Uterus (tissue), 2 donors: ENCODE results near the gene EPX.

Experiments used
- POLR2A ChIP-seq, 2 donors: fragments of 450-650 bp; IDR thresholded peaks; one replicate each; pipeline ENCODE4 v1.6.1; 2016; ENCODE audit warnings: antibody characterized with exemption in 2 of 2, mild to moderate bottlenecking in 1 of 2, moderate library complexity in 1 of 2
- TF ChIP-seq, protein P1 (sequence below), 4 experiments: fragments of 200-600 bp in 2 of 4; fragments of 450-650 bp in 2 of 4; sonication (generic) in 2 of 4; IDR thresholded peaks; one replicate each; pipeline ENCODE4 v1.5.1; 2016 to 2019; ENCODE audit warnings: antibody characterized with exemption in 4 of 4, mild to moderate bottlenecking in 2 of 4, moderate library complexity in 1 of 4

DNA sequence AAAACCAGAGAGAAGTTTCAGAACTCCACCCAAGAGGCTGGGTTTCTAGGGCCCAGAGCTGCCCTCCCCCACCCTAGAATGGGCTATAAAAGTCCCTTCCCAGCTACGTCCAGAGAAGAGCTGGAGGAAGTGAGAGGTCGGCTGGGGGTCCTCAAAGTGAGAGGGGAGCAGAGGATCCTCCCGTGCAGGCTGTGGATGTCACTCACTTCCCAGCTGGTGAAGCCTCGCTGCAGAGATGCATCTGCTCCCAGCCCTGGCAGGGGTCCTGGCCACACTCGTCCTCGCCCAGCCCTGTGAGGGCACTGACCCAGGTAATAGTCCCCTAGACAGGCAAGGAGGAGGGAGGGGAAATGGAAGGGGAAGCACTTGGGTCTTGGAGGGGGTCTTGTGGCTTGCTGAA lies at the start of gene EPX:
- TF ChIP-seq POLR2A (IDR thresholded peaks at IDR 0.05) = no peak
- TF ChIP-seq, protein P1, sequence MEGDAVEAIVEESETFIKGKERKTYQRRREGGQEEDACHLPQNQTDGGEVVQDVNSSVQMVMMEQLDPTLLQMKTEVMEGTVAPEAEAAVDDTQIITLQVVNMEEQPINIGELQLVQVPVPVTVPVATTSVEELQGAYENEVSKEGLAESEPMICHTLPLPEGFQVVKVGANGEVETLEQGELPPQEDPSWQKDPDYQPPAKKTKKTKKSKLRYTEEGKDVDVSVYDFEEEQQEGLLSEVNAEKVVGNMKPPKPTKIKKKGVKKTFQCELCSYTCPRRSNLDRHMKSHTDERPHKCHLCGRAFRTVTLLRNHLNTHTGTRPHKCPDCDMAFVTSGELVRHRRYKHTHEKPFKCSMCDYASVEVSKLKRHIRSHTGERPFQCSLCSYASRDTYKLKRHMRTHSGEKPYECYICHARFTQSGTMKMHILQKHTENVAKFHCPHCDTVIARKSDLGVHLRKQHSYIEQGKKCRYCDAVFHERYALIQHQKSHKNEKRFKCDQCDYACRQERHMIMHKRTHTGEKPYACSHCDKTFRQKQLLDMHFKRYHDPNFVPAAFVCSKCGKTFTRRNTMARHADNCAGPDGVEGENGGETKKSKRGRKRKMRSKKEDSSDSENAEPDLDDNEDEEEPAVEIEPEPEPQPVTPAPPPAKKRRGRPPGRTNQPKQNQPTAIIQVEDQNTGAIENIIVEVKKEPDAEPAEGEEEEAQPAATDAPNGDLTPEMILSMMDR (IDR thresholded peaks at IDR 0.05) = no peak
